ENCODE results near the gene WTIP.

DNA sequence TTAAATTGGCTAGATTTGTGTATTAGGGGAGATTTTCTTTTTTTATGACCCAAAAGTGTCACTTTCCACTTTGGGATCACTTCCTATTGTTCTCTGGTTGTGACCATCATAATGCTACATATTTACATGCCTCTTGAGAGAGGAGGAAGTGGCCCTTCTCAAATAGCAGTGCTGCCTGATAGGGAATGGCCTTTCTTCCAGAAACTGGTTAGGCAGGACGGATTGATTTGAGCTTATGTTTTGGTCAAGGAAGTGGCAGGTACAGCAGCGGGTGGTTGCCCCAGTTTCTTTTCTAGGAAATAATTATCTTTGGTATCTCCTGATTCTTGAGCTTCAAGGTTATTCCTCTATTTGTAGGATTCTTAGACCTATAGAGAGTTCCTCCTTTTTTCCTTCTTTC lies 21.9 kb upstream of the WTIP start:
- TF ChIP-seq POLR2AphosphoS5 (IDR thresholded peaks at IDR 0.05; ENCODE audit: low read depth, low read length) (no peak), TAF1 (IDR thresholded peaks at IDR 0.05; ENCODE audit: borderline replicate concordance, insufficient read depth, low read length) (no peak)
- TF ChIP-seq, protein P1, sequence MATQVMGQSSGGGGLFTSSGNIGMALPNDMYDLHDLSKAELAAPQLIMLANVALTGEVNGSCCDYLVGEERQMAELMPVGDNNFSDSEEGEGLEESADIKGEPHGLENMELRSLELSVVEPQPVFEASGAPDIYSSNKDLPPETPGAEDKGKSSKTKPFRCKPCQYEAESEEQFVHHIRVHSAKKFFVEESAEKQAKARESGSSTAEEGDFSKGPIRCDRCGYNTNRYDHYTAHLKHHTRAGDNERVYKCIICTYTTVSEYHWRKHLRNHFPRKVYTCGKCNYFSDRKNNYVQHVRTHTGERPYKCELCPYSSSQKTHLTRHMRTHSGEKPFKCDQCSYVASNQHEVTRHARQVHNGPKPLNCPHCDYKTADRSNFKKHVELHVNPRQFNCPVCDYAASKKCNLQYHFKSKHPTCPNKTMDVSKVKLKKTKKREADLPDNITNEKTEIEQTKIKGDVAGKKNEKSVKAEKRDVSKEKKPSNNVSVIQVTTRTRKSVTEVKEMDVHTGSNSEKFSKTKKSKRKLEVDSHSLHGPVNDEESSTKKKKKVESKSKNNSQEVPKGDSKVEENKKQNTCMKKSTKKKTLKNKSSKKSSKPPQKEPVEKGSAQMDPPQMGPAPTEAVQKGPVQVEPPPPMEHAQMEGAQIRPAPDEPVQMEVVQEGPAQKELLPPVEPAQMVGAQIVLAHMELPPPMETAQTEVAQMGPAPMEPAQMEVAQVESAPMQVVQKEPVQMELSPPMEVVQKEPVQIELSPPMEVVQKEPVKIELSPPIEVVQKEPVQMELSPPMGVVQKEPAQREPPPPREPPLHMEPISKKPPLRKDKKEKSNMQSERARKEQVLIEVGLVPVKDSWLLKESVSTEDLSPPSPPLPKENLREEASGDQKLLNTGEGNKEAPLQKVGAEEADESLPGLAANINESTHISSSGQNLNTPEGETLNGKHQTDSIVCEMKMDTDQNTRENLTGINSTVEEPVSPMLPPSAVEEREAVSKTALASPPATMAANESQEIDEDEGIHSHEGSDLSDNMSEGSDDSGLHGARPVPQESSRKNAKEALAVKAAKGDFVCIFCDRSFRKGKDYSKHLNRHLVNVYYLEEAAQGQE (IDR thresholded peaks at IDR 0.05; ENCODE audit: insufficient read depth in 1 of 2, low read depth in 2 of 2, low read length in 2 of 2), result no peak
